ENCODE measurements around the gene PRDM16.

DNA sequence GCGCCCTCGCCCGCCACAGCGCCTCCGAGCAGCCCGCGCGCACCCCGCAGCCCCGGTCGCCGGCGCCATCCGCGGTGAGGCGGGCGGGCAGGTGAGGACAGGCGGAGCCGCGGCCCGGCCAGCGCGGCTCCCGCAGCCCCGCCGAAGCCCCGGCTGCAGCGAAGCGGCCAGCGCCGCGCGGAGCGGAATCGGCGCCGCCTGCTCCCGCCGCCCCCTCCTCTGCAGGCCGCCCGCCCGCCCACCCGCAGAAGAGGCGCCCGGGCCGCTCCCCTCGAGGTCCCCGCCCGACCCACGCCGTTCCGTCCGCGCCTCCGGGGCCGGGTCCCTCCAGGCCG is 1.3 kb downstream of the PRDM16 start:
- TF ChIP-seq, protein P1, sequence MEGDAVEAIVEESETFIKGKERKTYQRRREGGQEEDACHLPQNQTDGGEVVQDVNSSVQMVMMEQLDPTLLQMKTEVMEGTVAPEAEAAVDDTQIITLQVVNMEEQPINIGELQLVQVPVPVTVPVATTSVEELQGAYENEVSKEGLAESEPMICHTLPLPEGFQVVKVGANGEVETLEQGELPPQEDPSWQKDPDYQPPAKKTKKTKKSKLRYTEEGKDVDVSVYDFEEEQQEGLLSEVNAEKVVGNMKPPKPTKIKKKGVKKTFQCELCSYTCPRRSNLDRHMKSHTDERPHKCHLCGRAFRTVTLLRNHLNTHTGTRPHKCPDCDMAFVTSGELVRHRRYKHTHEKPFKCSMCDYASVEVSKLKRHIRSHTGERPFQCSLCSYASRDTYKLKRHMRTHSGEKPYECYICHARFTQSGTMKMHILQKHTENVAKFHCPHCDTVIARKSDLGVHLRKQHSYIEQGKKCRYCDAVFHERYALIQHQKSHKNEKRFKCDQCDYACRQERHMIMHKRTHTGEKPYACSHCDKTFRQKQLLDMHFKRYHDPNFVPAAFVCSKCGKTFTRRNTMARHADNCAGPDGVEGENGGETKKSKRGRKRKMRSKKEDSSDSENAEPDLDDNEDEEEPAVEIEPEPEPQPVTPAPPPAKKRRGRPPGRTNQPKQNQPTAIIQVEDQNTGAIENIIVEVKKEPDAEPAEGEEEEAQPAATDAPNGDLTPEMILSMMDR (conservative IDR thresholded peaks at IDR 0.05; ENCODE audit: low read length), result no peak
- no peak for TF ChIP-seq EZH2phosphoT487 (IDR thresholded peaks at IDR 0.05; ENCODE audit: borderline replicate concordance)
